Lower lobe of right lung (tissue), 2 donors: ENCODE results near the gene MTFR1L. TPM values are rescaled to one million over a fixed set of nuclear protein-coding genes. Genes with fewer than 3 reads are reported as not detected.
A peak's percentile ranks its signal among the peaks of the same experiment; 100 is the strongest.

ENCODE experiments used
- ATAC-seq, 2 donors: fragments of 200-7000 bp; cut with Tn5 transposase; one replicate each; pipeline ENCODE4 v1.9.1; 2020 to 2022; ENCODE audit warnings: mild to moderate bottlenecking in 2 of 2, moderate library complexity in 2 of 2
- DNase-seq: peaks from one replicate; pipeline ENCODE4 v3.0.0-alpha.2; 2020
- H3K27ac ChIP-seq: fragments of 200-600 bp; one replicate; pipeline ENCODE4 v1.8.0; 2022
- H3K27me3 ChIP-seq: fragments of 200-600 bp; one replicate; pipeline ENCODE4 v1.8.0; 2022; ENCODE audit warnings: low read depth
- H3K36me3 ChIP-seq: fragments of 200-600 bp; one replicate; pipeline ENCODE4 v1.8.0; 2022; ENCODE audit warnings: mild to moderate bottlenecking
- H3K4me1 ChIP-seq: fragments of 200-600 bp; one replicate; pipeline ENCODE4 v1.8.0; 2022
- H3K4me3 ChIP-seq: fragments of 200-600 bp; one replicate; pipeline ENCODE4 v1.8.0; 2022; ENCODE audit warnings: mild to moderate bottlenecking
- H3K9me3 ChIP-seq: fragments of 200-600 bp; one replicate; pipeline ENCODE4 v1.8.0; 2022
- intact Hi-C: fragments of 100-400 bp; cut with DNase I; formaldehyde crosslinking; loops from one replicate; pipeline ENCODE4 v1.11.0; 2022
- total RNA-seq: library from RNA; stranded (reverse); fragmentation: NEBNext Ultra II Directional; extraction: Animal tissue kit (Norgen Biotek cat#: 25700); gene quantifications from one replicate; pipeline ENCODE4 v1.2.1, GENCODE V29; 2021
- TF ChIP-seq, protein P1 (sequence below): fragments of 200-600 bp; IDR thresholded peaks from one replicate; pipeline ENCODE4 v1.8.0; 2022; ENCODE audit warnings: antibody characterized with exemption, mild to moderate bottlenecking
- donor health status: DM: no; HTN: yes; CAD: no; lungs with severe emphysema.

MTFR1L gene
- total RNA-seq, 1 donor from 2014 or later, result 51.1 TPM

DNA sequence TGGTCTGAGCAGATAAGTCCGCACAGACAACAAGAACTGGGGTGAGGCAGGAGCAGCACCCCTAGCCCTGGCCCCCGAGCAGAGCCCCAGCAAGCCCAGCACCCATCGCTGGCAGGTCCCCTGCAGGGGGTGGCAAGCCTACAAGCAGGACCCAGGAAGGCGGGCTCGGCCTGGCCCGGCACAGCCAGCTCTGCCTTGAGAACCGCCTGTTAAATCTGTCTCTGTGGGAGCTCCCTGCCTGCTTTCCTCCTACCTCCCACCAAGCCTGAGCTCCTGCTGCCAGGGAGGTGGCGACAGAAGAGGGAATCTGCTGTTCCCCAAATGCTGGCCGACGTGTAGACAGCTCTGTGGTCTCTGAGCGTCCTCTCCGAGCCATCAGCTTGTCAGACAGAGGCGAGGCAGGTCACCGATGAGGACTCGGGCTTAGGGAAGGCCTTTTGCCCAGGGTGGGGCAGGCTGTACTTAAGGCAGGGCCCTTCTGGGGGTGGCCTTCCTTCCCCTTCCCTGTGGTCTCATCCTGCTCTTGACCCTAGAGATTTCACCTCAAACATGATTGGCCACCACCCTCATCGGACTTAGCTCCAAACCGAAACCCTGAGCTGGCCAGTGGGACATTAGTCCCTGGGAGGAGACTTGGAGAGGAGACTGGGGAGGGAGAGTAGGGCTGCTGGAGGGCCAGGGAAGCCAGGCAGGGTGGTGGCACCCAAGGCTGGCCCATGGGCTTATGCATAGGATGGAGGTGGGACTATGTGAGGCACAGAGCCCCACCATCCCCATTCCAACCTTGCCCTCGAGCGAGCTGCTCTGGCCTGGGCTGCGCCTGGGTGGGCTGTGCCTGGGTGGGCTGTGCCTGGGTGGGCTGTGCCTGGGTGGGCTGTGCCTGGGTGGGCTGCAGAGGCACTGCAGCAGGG, 12.0 kb upstream of the MTFR1L start:
- DNase-seq, result no peak
- Histone ChIP-seq H3K4me1 (peaks cover 79% of the 10 kb centered on the region), H3K36me3 (peaks cover 70% of the 10 kb centered on the region)

DNA sequence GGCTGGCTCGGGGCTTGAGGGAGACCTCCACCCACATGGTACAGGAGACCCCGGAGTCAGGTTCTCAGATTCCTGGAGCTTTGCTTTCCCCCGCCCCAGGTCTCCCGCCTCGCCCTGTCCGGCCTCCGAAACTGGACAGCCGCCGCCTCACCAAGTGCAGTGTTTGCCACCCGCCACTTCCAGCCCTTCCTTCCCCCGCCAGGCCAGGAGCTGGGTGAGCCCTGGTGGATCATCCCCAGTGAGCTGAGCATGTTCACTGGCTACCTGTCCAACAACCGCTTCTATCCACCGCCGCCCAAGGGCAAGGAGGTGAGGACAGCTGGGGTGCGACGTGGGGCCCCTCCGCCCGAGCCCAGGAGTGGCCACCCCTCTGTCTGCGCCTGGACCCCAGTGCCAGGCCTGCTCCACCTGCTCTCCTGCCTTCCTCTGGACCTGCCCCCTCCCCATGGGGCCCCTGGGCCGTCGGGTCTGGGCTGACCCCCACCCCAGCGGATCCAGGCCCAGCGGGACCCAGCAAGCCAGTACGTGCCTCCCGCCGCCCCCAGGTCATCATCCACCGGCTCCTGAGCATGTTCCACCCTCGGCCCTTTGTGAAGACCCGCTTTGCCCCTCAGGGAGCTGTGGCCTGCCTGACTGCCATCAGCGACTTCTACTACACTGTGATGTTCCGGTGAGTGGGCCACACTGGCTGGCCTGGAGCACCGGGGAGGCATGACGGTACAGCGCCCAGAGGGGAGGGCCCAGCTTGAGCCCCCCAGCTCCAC, 11.1 kb upstream of the MTFR1L start:
- intact Hi-C loops, result no loop called here
- H3K27ac ChIP-seq, result no peak overlapping the region
- TF ChIP-seq, protein P1, sequence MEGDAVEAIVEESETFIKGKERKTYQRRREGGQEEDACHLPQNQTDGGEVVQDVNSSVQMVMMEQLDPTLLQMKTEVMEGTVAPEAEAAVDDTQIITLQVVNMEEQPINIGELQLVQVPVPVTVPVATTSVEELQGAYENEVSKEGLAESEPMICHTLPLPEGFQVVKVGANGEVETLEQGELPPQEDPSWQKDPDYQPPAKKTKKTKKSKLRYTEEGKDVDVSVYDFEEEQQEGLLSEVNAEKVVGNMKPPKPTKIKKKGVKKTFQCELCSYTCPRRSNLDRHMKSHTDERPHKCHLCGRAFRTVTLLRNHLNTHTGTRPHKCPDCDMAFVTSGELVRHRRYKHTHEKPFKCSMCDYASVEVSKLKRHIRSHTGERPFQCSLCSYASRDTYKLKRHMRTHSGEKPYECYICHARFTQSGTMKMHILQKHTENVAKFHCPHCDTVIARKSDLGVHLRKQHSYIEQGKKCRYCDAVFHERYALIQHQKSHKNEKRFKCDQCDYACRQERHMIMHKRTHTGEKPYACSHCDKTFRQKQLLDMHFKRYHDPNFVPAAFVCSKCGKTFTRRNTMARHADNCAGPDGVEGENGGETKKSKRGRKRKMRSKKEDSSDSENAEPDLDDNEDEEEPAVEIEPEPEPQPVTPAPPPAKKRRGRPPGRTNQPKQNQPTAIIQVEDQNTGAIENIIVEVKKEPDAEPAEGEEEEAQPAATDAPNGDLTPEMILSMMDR, result no peak
- H3K27me3 ChIP-seq, result no peaks in the 10 kb centered on the region
- H3K9me3 ChIP-seq, result no peaks in the 10 kb centered on the region
- H3K36me3 ChIP-seq, result peaks cover 80% of the 10 kb centered on the region
- peaks cover 69% of the 10 kb centered on the region for H3K4me1 ChIP-seq
- DNase-seq (no peak), ATAC-seq (no peak)
- H3K4me3 ChIP-seq, result no peak overlapping the region

More for the DNA sequence above, 12.0 kb upstream of the MTFR1L start:
- ATAC-seq, result peak in 1 of 2 donors; percentile 26
- intact Hi-C loops, result no loop called here
- no peaks in the 10 kb centered on the region for H3K9me3 ChIP-seq
- H3K4me3 ChIP-seq, result no peak overlapping the region
- TF ChIP-seq, protein P1, result no peak
- no peaks in the 10 kb centered on the region for H3K27me3 ChIP-seq
- H3K27ac ChIP-seq, result no peak overlapping the region

DNA sequence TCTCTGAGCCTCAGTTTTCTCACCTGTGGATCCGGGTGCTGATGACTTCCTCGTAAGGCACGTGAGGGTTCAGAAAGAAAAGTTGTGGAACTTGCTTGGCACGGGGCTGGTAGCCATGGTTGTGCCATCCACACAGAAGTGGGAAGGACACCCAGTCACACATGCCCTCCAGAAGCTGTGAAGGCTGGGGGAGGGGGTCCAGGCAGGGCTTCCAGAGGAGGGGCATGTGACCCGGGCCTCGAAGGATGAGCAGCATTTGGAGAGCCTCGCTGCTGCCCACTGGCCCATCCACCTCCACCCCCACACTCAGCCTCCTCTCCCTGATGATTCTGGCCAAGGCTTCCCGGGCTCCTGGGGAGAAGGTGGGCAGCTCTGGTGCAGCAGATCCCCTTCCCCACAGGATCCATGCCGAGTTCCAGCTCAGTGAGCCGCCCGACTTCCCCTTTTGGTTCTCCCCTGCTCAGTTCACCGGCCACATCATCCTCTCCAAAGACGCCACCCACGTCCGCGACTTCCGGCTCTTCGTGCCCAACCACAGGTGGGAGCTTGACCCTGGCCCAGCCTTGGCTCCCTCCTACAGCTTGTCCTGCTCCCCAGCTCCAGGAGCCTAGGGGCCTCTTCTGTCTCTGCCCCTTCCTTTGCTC, 10.3 kb upstream of the MTFR1L start:
- DNase-seq (no peak), ATAC-seq (no peak)
- Histone ChIP-seq H3K36me3 (peaks cover 87% of the 10 kb centered on the region), H3K9me3 (no peaks in the 10 kb centered on the region), H3K27ac (no peak overlapping the region), H3K4me1 (peaks cover 62% of the 10 kb centered on the region), H3K4me3 (no peak overlapping the region), H3K27me3 (no peaks in the 10 kb centered on the region)
- intact Hi-C loops, result no loop called here
- TF ChIP-seq, protein P1, result no peak

DNA sequence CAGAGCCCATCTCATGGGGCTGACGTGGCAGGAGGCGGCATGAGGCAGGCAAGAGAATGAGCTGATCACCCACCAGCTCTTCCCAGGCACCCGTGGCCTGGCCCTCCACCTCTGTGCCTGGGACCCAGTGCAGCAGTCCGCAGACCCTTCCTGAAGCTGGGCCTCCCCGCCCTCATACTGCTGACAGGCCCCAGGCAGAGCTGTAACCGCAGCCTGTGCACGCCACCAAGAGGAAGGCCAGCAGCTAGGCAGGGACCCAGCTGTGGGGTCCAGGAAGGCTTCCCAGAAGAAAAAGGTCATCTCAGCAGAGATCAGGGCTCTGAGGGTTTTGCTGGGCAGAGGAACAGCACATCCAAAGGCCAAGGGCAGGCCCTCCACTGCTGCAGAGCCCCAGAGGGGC, 9.8 kb upstream of the MTFR1L start:
- Histone ChIP-seq H3K36me3 (peaks cover 88% of the 10 kb centered on the region), H3K4me1 (peaks cover 57% of the 10 kb centered on the region), H3K27ac (no peak overlapping the region), H3K27me3 (no peaks in the 10 kb centered on the region), H3K4me3 (no peak overlapping the region), H3K9me3 (no peaks in the 10 kb centered on the region)
- DNase-seq, result no peak
- ATAC-seq, result no peak
- TF ChIP-seq, protein P1, result no peak
- intact Hi-C loops, result no loop called here
